PC-9 (cell line): ENCODE results near the gene PPP1R9A. TPM values are rescaled to one million over a fixed set of nuclear protein-coding genes. Genes with fewer than 3 reads are reported as not detected.

Experiments
- BruUV-seq: library from RNA; stranded (reverse); fragments of 400-500 nt; replicated peaks from 2 replicates; lab custom pipeline; 2021; lab: Mats Ljungman, UMichigan
- CTCF ChIA-PET: fragments of 300-600 bp; sonication (Branson Sonifier 250); formaldehyde crosslinking; loops from one replicate; lab custom pipeline; 2022; ENCODE audit warnings: antibody characterized with exemption; lab: Charles Lee
- POLR2A ChIA-PET: fragments of 300-600 bp; sonication (Branson Sonifier 250); formaldehyde crosslinking; loops from one replicate; lab custom pipeline; 2022; ENCODE audit warnings: antibody characterized with exemption; ENCODE audit not compliant: unreplicated experiment; lab: Charles Lee
- DNase-seq, 2 experiments: peaks; one replicate each; pipeline versions ENCODE4 v3.0.0 to v3.0.0-alpha.2; 2015 to 2022; ENCODE audit warnings: mixed read lengths in 1 of 2
- H2AFZ ChIP-seq: fragments of 200-600 bp; sonication (generic); 2 replicates; pipeline ENCODE4 v1.8.1; 2017; ENCODE audit warnings: antibody characterized with exemption
- H3F3A ChIP-seq: fragments of 200-600 bp; sonication (generic); 2 replicates; pipeline ENCODE4 v1.8.1; 2017; ENCODE audit warnings: antibody characterized with exemption, mild to moderate bottlenecking, low read depth; ENCODE audit not compliant: insufficient read depth
- H3K27ac ChIP-seq: fragments of 200-600 bp; sonication (generic); 2 replicates; pipeline ENCODE4 v1.6.1; 2016; ENCODE audit warnings: mixed run types
- H3K27me3 ChIP-seq: fragments of 200-600 bp; sonication (generic); 2 replicates; pipeline ENCODE4 v1.6.1; 2016; ENCODE audit warnings: low read depth, mixed run types; ENCODE audit not compliant: insufficient read depth
- H3K36me3 ChIP-seq: fragments of 200-600 bp; sonication (generic); 2 replicates; pipeline ENCODE4 v1.6.1; 2016; ENCODE audit warnings: low read depth, mixed run types
- H3K4me1 ChIP-seq: fragments of 200-600 bp; sonication (generic); replicated peaks from 2 replicates; pipeline ENCODE4 v1.6.1; 2016; ENCODE audit warnings: mixed run types; ENCODE audit not compliant: insufficient read depth
- H3K4me2 ChIP-seq: fragments of 200-600 bp; sonication (generic); 2 replicates; pipeline ENCODE4 v1.6.1; 2017; ENCODE audit warnings: mixed run types
- H3K4me3 ChIP-seq: fragments of 200-600 bp; sonication (generic); 2 replicates; pipeline ENCODE4 v1.6.1; 2016; ENCODE audit warnings: mixed run types
- H3K79me2 ChIP-seq: fragments of 200-600 bp; sonication (generic); 2 replicates; pipeline ENCODE4 v1.6.1; 2017; ENCODE audit warnings: low read depth, mixed run types
- H3K9me2 ChIP-seq: fragments of 200-600 bp; sonication (generic); 2 replicates; pipeline ENCODE4 v1.8.1; 2017; ENCODE audit warnings: mild to moderate bottlenecking; ENCODE audit not compliant: insufficient read depth
- H3K9me3 ChIP-seq: fragments of 200-600 bp; sonication (generic); 2 replicates; pipeline ENCODE4 v1.8.1; 2016; ENCODE audit warnings: low read depth; ENCODE audit not compliant: insufficient read depth
- H4K20me1 ChIP-seq: fragments of 200-600 bp; sonication (generic); 2 replicates; pipeline ENCODE4 v1.8.1; 2017; ENCODE audit not compliant: insufficient read depth
- CTCF ChIP-seq: fragments of 200-600 bp; sonication (generic); conservative IDR thresholded peaks from 2 replicates; pipeline ENCODE4 v1.6.1; 2017; ENCODE audit warnings: mixed run types, antibody characterized with exemption, mild to moderate bottlenecking, moderate library complexity
- EZH2 ChIP-seq: fragments of 200-600 bp; sonication (generic); IDR thresholded peaks from 2 replicates; pipeline ENCODE4 v1.8.0; 2017; ENCODE audit warnings: antibody characterized with exemption, low read depth
- intact Hi-C: fragments of 100-400 bp; cut with micrococcal nuclease; formaldehyde crosslinking; loops from one replicate; pipeline ENCODE4 v1.10.0; 2022; ENCODE audit not compliant: unreplicated experiment
- total RNA-seq: library from RNA; stranded (reverse); gene quantifications from 2 replicates; pipeline ENCODE4 v1.2.3, GENCODE V29; 2021

PPP1R9A gene
- total RNA-seq, 1 experiment from 2014 or later = 11.5 TPM

- Histone ChIP-seq H3K27me3 (no peaks in the 10 kb centered on the region), H3K4me1 (peaks cover 10% of the 10 kb centered on the region), H2AFZ (no peak overlapping the region), H3K4me3 (no peak overlapping the region), H3K9me3 (no peaks in the 10 kb centered on the region), H3K4me2 (no peak overlapping the region), H3K9me2 (peaks cover 3% of the 10 kb centered on the region; the same call in 1 of the 2 replicates), H3F3A (no peaks in the 10 kb centered on the region; the same call in none of the 2 replicates), H4K20me1 (no peaks in the 10 kb centered on the region), H3K27ac (no peak overlapping the region), H3K79me2 (no peaks in the 10 kb centered on the region), H3K36me3 (no peaks in the 10 kb centered on the region)
- ChIA-PET CTCF (no interaction called here), POLR2A (no interaction called here)
- BruUV-seq = no TSS peak
- no peak for TF ChIP-seq CTCF
- TF ChIP-seq EZH2 = no peak
- DNase-seq = no peak
- intact Hi-C loops = no loop called here
These were observed 32.8 kb downstream of the PPP1R9A start for GRCh38 chr7:94940241-94940640.

GRCh38 chr7:94941844-94942632, 34.6 kb downstream of the PPP1R9A start:
- Histone ChIP-seq H3K79me2 (no peaks in the 10 kb centered on the region), H4K20me1 (no peaks in the 10 kb centered on the region), H3K9me2 (peaks cover 3% of the 10 kb centered on the region; the same call in 1 of the 2 replicates), H3K27ac (peak overlapping the region; percentile 6; the same call in 1 of the 2 replicates), H3K27me3 (no peaks in the 10 kb centered on the region), H3K4me1 (peaks cover 10% of the 10 kb centered on the region), H3K36me3 (no peaks in the 10 kb centered on the region), H3K9me3 (no peaks in the 10 kb centered on the region), H3K4me3 (no peak overlapping the region), H3K4me2 (0 out of 2 replicates have a peak overlapping the region, but pooled peaks have one; percentile 11), H2AFZ (no peak overlapping the region), H3F3A (no peaks in the 10 kb centered on the region; the same call in none of the 2 replicates)
- CTCF ChIA-PET = no interaction called here
- POLR2A ChIA-PET = no interaction called here
- DNase-seq = peak in 1 of 2 experiments; percentile 63
- intact Hi-C loops = no loop called here
- no peak for TF ChIP-seq EZH2
- no peak for TF ChIP-seq CTCF
- BruUV-seq = no TSS peak

GRCh38 chr7:94943134-94943533, 35.7 kb downstream of the PPP1R9A start:
- H3K9me2 ChIP-seq = peaks cover 3% of the 10 kb centered on the region; the same call in 1 of the 2 replicates
- H3K27ac ChIP-seq = no peak overlapping the region
- H3K36me3 ChIP-seq = no peaks in the 10 kb centered on the region
- POLR2A ChIA-PET = no interaction called here
- H4K20me1 ChIP-seq = no peaks in the 10 kb centered on the region
- no peaks in the 10 kb centered on the region for H3K27me3 ChIP-seq
- no peaks in the 10 kb centered on the region for H3K79me2 ChIP-seq
- no peak overlapping the region for H2AFZ ChIP-seq
- no peaks in the 10 kb centered on the region for H3K9me3 ChIP-seq
- BruUV-seq = no TSS peak
- intact Hi-C loops = no loop called here
- TF ChIP-seq CTCF = no peak
- no peak for TF ChIP-seq EZH2
- peaks cover 10% of the 10 kb centered on the region for H3K4me1 ChIP-seq
- H3K4me3 ChIP-seq = no peak overlapping the region
- no peak for DNase-seq
- CTCF ChIA-PET = no interaction called here
- H3F3A ChIP-seq = no peaks in the 10 kb centered on the region; the same call in none of the 2 replicates
- H3K4me2 ChIP-seq = no peak overlapping the region
